Inflammatory macrophage treated with lipopolysaccharide for 4 hours (primary cell): ENCODE measurements around the gene WRAP73.
"Not testable (repeated sequence)": the region's sequence is repeated elsewhere in the genome, so short reads cannot be mapped to it uniquely, and the experiment has no call there.

ENCODE experiments used
- DNase-seq: peaks from one replicate; pipeline ENCODE4 v3.0.0-alpha.2; 2020

The WRAP73 gene

GRCh38 chr1:3627515-3628253, 22.2 kb downstream of the WRAP73 start:
- DNase-seq, result no peak

- no peak for DNase-seq
Measured at GRCh38 chr1:3626025-3626424, 23.9 kb downstream of the WRAP73 start.

- DNase-seq, result no peak
Measured at GRCh38 chr1:3625151-3625907, 24.6 kb downstream of the WRAP73 start.

DNA sequence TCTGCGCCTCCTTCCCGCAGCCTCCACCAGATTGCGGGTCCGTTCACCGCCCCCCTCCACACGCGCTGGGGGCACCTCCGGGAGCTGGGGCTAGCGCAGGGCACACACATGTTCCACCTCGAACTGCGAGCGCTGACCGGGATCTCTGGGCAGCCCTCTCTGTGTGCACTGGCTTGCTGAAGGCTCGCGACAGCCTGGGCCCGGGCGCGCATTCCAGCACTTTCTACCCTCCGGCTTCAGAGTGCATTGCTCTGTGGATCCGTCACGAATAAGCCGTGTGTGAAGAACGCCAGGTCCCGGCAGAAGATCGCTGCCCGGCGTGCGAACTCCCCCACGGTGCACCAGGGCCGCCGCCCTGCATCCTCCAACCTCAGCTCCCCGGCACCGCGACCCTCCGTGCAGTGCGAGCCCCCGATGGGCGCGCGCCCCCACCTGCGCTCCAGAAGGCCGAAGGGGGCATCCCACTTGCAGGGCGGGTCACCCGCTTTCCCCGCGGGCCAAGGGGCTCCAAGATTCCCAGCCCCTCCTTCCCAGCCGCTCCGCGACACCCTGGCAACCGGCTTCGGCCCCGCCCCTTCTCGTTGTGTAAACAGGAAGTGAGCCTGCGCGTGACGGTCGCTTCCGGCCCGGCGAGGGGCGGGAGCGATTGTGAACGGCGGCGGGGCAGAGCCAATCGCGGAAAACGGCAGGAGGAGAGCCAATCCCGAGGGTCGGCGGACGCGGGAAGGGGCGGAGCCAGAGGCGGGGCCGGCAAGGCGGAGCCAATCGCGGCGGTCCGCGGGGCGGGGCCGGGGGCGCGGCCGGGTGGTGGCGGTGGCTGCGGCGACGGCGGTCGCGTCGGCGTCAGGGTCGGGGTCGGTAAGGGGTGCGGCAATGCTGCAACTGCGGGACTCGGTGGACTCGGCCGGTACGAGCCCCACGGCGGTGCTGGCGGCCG, 25.4 kb downstream of the WRAP73 start, which contains the start of gene TPRG1L:
Gene TPRG1L, plus strand, starts transcription at position 816 of the 937 bp plus-strand sequence. Its CDS starts 58 bp downstream, at position 874.
- peak; percentile 98 for DNase-seq

- no peak for DNase-seq
Measured at GRCh38 chr1:3623441-3624199, 26.3 kb downstream of the WRAP73 start.

DNA sequence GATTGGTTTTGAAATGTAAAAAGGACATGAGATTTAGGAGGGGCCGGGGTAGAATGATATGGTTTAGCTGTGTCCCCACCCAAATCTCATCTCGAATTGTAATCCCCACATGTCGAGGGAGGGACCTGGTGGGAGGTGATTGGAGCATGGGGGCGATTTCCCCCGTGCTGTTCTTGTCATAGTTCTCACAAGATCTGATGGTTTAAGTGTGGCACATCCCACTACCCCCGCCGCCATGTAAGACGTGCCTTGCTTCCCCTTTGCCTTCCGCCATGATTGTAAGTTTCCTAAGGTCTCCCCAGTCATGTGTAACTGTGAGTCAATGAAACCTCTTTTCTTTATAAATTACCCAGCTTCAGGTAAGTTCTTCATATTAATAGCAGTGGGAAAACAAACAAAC, 27.8 kb downstream of the WRAP73 start:
- DNase-seq, result not testable (repeated sequence)

DNA sequence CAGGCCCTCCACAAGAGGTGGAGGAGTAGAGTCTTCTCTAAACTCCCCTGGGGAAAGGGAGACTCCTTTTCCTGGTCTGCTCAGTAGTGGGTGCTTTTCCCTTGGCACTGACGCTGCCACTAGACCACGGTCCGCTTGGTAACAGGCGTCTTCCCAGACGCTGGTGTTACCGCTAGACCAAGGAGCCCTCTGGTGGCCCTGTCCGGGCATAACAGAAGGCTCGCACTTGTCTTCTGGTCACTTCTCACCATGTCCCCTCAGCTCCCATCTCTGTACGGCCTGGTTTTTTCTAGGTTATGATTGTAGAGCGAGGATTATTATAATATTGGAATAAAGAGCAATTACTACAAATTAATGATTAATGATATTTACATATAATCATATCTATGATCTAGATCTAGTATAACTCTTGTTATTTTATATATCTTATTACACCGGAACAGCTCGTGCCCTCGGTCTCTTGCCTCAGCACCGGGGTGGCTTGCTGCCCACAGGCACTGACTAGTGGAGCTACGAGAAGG, 28.7 kb downstream of the WRAP73 start:
- not testable (repeated sequence) for DNase-seq

DNA sequence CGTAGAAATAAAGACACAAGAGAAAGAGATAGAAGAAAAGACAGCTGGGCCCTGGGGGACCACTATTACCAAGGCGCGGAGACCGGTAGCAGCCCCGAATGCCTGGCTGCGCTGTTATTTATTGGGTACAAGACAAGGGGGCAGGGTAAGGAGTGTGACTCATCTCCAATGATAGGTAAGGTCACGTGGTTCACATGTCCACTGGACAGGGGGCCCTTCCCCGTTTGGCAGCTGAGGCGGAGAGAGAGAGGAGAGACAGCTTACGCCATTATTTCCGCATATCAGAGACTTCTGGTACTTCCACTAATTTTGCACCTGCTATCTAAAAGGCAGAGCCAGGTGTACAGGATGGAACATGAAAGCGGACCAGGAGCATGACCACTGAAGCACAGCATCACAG, 29.2 kb downstream of the WRAP73 start:
- no peak for DNase-seq

DNA sequence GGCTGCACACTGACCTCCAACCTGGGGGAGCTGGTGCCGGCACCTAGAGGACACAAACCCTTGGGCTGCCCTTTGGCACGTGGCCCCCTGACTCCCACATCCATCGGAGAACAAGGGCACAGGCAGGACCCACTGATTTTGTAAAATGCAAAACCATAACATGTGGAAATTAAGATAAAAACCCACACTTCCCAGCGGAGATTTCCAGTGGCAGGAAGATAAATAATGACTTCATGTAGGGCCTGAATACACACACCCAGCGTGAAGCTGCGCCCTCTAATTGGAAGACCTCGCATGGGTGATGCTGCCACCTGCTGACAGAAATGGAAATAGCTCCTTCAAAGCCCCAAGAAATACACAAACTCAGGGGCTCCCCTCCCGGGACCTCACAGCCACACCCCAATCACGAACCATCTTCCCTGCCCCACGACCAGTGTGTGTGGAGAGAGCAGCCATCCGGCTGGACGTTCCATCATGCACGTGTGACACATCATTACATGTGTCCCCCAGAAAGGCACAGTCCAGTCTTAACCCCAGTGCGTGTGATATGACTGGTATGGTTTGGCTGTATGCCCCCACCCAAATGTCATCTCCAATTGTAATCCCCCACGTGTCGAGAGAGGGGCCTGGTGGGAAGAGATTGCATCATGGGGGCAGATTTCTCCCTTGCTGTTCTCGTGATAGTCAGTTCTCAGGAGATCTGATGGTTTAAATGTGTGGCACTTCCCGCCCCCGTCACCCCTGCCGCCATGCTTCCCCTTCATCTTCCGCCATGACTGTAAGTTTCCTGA, 30.8 kb downstream of the WRAP73 start:
- peak; percentile 69 for DNase-seq

- no peak for DNase-seq
Measured at GRCh38 chr1:3618531-3618880, 31.4 kb downstream of the WRAP73 start.

DNA sequence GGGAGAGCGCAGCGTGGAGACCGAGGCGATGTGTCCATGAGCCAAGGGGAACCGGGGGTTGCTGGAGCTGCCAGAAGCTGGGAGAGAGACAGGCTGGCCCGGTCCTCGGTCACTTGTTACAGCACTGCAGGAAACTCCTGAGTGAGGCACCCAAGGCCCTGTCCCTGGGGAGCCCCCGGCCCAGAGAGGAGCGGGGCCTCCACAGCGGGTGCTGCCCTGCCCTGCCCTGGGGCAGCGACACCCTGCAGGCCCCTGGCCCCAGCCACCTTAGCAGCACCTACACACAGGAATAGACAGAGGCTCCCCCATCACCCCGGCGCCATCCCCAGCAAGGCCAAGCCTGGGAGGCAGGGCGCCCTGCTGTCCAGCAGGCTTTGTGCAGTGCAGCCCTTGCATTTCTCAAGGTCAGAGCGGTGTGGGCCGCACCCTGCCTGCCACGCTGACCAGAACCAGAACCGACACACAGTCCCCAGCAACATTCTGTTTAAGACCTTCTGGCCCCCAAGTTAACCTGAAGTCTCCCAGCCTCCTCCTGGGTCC, 32.0 kb downstream of the WRAP73 start:
- DNase-seq, result no peak

DNA sequence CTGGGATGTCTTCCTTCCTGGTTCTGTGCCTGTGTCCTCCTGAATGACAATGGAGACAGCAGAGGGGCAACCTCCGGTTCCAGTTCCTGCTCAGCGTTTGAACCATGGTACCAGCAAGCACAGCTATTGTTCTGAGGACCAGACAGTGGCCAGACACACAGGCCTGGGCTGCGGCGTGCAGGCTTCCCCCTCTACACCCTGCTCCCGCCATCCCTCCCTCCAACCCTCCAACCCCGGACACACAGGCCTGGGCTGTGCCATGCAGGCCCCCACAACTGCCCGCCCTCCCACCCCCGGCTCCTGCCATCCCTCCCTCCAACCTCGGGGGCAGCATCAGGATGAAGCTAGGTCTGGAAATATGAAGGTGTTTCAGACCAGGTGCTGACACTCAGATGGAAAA, 33.0 kb downstream of the WRAP73 start:
- no peak for DNase-seq

DNA sequence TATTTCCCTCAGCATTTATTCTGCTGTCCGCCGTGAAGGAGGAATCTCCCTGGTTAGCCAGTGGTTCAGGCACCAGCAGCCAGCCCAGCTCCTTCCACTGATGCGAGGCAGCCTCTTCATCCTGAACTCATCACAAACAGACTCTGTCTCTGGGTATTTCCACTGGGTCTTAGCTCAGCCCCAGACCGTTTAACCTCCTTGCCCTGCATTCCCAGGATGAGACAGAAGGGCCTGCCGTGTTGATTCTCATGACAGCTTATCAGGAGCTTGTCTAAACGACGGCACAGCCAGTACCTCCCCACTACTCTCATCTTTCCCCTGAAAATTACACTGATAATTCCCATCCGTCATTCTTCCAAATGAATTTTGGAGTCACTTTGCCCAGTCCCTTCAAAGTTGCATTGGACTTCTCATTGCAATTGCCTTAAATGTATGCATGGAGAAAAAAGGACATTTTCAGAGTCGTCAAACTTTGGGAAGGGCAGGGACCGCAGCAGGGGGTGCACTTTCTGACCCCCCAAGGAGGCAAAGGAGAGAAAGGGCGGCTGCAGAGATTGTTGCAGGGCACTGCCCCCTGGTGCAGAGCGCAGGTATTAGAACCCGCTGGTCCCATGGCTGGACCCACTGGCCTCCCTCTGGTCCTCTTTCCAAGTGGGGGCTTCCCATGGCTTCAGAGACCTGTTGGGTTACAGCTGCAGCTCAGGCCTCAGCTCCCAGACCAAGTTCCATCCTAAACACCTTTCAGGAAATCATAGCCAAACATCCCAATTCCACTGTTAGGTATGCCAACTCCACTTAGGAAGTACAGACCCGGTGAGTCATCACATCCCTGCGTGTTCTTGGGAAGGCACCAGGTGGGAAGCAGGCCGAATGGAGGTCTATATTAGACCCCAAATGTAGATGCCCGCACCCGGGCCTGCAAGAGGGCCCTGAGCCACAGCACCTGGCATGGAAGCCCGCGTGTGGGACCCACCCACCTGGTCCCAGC, 34.9 kb downstream of the WRAP73 start:
- peak; percentile 21 for DNase-seq

GRCh38 chr1:3612123-3612522, 37.8 kb downstream of the WRAP73 start:
- no peak for DNase-seq

DNA sequence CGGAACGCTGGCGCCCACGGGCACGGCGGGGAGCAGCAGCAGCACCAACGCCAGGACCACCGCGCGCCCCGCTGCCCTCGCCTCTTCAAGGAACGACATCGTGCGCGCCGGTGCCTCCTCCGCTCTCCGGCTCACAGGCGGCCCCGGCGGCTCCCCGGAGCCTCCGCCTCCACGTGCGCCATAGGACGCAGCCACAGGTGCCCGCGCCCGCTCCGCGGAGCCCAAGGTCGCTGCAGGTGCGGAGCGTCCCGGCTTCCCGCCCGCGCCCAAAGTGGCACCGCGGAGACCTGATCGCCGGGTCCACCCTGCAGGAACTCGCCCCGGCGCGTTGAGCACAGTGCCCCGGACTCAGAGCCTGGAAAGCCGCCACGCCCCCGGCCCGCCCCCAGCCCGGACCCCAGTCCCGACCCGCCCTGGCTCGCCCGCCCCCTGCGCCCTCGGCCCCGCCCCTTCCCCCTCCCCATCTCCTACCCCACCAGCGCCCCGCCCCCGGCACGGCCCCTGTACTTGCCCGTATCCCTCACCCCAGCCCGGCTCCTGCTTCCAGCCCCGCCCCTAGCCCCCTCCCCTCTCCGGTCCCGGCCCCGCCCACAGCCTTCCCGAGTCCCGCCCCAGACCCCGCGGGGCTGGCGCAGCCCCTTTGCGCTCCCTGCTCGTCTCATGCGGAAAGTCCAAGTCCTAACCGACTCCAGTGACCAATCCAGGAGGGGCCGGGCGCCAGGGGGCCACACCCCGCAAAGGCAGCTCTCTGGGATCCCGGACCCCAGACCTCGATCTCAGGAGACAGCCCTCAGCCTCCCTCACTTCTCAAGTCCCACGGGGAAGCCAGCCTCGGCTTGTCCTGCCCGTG, 38.5 kb downstream of the WRAP73 start, which contains the start of gene MEGF6:
Gene MEGF6, minus strand, starts transcription at position 339 of the 850 bp plus-strand sequence. Its CDS starts 240 bp downstream, at position 99.
- no peak for DNase-seq

- no peak for DNase-seq
Measured at GRCh38 chr1:3610527-3611169, 39.3 kb downstream of the WRAP73 start.

DNA sequence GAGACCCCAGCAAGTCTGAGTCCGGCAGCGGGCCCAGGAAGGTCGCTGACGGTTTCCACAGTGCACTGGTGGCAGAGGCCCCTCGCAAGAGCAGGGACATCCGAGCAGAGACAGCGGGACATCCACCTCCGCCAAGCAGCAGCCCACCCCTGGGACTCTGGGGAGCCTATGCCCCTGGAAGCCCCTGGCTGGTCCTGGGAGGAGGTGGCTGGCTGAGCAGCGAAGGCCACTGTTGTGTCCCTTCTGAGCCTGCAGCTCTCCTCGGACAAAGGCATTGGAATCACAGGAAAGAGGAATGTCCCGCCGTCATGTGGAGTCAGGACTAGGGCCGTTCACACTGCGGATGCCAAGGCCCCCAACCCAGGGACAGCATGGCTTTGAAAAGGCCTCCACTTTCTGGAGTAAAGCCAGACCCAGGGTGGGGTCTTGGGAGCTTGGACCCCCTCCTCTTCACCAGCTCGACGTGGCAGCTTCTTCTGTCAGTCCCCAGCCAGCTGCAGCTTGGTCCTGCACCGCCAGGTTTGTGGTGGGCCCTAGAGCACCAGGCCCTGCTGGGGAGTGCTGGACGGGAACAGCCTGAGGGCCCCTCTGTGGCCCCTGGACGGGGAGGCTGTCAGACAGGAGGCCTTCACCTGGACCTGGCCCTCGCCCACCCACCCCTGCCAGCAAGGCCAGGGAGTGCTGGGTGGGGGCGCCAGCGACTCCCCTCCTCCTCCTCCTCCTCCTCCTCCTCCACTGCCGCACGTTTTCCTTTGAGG, 40.0 kb downstream of the WRAP73 start:
- no peak for DNase-seq
